Limb (tissue), 2 donors: Measurements from ENCODE around the gene IPO4.

Experiments
- DNase-seq, 2 donors: peaks; one replicate each; pipeline ENCODE4 v3.0.0-alpha.2; 2016; ENCODE audit errors: extremely low spot score in 2 of 2

Gene IPO4

GRCh38 chr14:24194873-24195185 is 6.2 kb upstream of the IPO4 start:
- DNase-seq = no peak

DNA sequence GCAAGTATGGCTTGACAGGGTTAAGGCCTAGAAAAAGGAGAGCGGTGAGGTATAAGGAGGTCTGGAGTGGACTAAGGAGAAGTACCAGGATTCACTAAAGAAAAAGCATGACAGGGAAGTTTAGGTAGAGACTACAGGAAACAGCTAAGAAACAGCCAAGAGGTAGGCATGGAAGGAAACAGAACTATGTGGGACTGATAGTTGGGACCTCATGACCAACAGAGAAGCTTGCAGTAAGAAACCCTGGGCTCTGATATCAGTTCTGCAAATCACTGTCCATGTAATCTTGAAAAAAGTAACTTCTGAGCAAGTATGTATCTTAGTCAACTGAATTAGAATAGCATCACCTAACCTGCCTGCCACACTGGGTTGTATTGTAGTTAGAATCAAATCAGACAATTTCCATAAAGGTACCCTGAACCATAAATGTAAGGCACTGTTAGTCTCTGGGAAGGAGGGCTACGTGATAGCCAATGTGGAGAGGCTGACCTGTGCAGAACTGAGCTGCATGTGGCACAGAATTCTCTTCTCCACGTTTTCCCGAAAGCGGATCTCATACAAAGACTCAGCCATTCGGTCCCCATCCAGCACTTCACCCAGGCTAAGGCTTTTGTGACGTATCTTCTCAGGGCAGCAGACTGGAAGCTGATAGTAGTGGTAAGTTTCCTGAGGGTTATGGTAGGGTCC is 5.7 kb upstream of the IPO4 start:
- DNase-seq = no peak

GRCh38 chr14:24192933-24193332 is 4.3 kb upstream of the IPO4 start:
- DNase-seq = no peak

- no peak for DNase-seq
These were observed 1.8 kb upstream of the IPO4 start for GRCh38 chr14:24190416-24190815.

DNA sequence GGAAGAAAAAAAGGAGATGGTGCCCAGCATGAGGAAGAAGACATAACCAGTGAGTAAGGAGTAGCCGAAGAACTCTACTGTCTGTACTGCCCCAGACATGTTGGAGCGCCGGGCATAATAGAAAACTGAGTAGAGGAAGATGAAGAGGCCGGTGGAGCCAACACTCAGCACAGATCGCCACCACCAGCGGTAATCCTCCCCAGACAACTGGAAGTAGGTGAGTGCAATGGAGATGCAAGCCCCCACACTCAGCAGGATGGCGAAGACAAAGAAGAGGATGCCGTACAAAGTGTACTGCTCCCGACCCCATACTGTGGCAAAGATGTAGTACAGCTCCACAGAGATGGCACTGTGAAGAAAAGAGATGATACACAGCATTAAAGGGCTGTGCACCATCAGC is 844 bp upstream of the IPO4 start:
- no peak for DNase-seq

- DNase-seq = no peak
These were observed 401 bp upstream of the IPO4 start for GRCh38 chr14:24189059-24189375.

DNA sequence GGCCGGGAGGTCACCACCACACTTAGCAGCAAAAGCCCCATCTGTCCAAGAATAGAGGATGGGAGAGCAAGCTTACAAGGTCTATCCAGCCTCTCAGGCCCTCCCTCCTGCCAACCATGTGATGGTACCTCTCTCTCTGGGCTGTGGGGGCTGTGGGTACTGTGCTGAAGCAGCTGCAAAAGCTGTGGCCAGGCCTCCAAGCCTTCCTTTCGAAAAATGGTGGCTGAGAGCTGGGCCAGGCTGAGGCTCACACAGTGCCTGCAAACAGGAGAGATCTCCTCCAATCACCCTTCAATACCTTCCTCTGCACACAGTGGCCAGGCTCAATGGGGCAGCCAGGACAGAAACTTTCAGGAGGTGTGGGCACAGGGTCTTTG is 1.1 kb downstream of the IPO4 start:
- DNase-seq = no peak

DNA sequence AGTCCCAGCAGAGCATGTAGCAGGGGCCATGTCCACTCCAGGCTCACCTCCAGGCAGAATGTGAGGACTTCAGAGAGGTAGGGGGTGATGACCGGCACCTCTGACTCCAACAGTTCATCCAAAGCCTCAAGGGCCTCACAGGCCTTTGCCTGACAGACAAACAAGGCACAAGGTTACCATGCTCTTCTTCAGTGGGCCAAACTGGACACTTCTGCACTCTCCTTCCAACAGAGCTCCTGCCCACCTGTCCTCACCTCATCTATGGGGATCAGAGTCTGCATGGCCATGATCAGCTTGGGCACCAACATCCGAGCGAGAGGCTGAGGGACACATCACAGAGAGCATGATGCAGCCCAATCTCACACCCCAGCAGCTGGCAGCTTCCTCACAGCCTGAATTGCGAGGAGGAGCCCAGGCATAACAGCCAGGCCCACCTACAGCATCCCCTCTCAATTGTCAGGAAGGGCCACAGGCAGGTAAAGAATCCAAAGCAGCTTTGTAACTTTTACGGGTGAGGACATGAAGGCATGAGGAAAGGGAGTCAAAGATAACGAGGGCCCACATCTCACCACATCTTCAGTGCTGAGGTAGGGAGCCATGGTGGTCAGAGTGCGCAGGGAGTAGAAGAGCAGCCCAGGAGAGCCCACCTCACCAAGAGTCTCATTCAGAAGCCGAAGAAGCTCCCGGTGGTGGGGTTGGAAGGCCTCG is 1.6 kb downstream of the IPO4 start:
- no peak for DNase-seq

GRCh38 chr14:24185741-24186140 is 2.9 kb downstream of the IPO4 start:
- DNase-seq = no peak

DNA sequence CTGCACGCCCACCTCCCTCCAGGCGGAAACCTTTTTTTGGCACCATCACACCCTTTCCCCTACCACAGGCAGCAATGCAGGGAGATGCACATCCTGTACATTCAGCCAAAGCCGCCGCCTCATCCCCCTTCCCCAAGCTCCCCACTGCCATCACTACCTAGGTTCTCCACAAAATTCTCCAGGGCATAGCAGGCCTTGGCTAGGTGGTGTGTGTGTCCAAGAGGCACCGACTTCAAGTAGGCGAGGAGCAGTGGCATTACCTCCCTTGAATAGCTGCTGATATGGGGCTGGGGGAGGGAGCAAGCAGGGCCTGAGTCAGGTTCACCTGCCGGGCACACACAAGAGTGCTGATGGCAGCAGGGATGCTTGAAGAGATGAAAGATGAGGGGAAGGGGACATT is 3.6 kb downstream of the IPO4 start:
- no peak for DNase-seq

- DNase-seq = no peak
These were observed 4.3 kb downstream of the IPO4 start for GRCh38 chr14:24184104-24184970.

DNA sequence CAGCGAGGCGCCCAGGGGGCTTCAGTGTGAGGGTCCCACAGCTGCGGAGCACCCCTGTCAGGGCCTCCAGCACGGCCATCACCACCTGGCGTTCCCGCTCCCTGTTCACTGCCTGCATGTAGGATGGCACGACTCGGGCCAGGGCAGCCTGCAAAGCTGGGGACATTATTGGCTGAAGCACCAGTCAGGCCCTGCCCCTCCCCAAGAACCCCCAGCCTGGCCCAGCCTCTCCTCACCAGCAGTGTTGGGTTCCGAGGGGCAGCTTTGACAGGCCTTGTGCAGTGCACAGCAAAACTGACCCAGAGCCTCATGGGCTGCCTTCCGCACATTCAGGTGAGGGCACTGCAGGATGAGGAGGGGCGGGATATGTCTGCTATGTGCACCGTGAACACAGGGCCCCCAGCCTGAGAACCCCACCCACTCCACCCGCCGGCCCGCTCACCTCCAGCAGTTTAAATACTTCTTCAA is 5.6 kb downstream of the IPO4 start:
- no peak for DNase-seq

GRCh38 chr14:24182110-24182882 is 6.3 kb downstream of the IPO4 start:
- no peak for DNase-seq

- DNase-seq = no peak
These were observed 7.1 kb downstream of the IPO4 start for GRCh38 chr14:24181371-24182077.

- DNase-seq = no peak
These were observed 8.4 kb downstream of the IPO4 start for GRCh38 chr14:24179961-24180796.

DNA sequence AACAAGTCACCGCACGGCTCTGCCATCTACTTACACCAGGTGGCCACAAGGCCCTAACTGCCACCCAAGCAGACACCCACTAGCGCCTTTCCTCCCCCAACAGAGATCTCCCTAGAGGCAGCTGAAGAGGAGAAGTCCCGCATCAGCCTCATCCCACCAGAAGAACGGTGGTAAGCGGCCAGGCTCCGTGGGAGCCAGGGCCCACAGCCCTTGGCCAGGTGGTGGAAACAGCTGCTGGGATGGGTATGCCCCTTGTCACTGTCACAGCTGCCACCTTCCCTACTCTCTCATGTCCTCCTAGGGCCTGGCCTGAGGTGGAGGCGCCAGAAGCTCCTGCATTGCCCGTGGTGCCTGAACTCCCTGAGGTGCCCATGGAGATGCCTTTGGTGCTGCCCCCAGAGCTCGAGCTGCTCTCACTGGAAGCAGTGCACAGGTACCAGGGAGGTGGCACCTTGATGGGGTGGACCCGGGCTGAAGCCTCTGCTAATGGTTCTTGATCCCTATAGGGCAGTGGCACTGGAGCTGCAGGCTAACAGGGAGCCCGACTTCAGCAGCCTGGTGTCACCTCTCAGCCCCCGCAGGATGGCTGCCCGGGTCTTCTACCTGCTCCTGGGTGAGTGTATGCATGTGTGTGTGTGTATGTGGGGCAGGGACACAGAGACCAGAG is 9.2 kb downstream of the IPO4 start:
- DNase-seq = no peak

DNA sequence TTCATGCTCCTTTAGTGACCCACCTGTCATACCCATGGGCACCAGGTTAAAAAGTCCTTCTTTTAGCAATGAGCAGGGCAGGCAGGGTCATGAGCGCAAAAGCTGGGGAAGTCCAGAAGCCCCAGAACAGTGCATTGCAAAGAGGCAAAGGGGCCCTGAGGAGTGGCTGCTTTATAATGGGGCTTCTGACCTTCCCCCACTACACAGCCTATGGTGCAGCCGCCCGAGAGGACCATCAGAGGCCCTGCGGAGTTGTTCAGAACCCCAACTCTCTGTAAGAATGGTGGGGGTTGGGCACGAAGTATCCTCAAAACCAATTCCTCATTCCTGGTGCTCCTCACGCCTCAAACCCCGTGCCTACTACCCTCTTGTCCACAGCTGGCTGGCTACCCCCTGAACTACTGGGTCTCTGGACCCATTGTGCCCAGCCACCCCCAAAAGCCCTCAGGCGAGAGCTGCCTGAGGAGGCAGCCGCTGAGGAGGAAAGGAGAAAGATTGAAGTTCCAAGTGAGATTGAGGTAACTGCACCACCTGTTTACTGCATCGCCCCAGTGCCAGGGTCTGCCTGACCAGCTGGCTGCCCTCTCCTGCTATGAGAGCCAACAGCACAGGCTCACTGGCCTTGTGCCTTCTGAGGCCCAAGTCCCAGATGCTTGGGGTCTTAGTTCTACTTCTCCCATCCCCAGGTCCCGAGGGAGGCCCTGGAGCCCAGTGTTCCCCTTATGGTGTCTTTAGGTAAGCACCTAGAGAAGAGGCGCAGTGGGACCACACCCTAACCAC is 10.0 kb downstream of the IPO4 start:
- no peak for DNase-seq

DNA sequence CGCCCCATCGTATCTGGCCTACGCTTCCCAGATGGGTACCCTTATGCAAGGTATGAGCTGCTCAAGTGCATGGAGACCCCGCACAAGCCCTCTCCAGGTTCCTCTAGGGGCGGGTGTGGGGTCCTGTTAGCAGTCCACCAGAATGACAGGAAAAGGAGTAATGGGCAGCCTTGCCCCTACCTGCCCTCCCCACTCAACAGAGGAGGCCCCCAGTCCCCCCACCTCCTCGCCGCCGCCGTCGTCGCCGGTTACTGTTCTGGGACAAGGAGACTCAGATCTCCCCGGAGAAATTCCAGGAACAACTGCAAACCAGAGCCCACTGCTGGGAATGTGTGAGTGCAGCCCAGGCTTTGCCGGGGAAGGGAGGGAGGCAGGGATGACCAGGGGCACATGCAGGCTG is 10.7 kb downstream of the IPO4 start:
- DNase-seq = no peak
